Stimulated activated CD4-positive, alpha-beta T cell treated with anti-CD3 and anti-CD28 coated beads, Interleukin-2, amount 100 ng/mL, for 24 hours (primary cell): ENCODE results near the gene C1orf226.
"Not testable (repeated sequence)": the region's sequence is repeated elsewhere in the genome, so short reads cannot be mapped to it uniquely, and the experiment has no call there.

Experiments
- DNase-seq, 2 donors: peaks; one replicate each; pipeline ENCODE4 v3.0.0-alpha.2; 2020

The C1orf226 gene

GRCh38 chr1:162381383-162381782 is at the start of gene C1orf226:
C1orf226 (plus strand) TSS chr1:162381728; CDS start chr1:162381902, 174 bp downstream.
- DNase-seq, result no peak

- DNase-seq, result no peak
These were observed 47.5 kb upstream of the C1orf226 start for GRCh38 chr1:162333991-162334390.

GRCh38 chr1:162335126-162335525 is 46.4 kb upstream of the C1orf226 start:
- no peak for DNase-seq

GRCh38 chr1:162336621-162337285 is 44.8 kb upstream of the C1orf226 start:
- no peak for DNase-seq

- DNase-seq, result no peak
These were observed 39.0 kb upstream of the C1orf226 start for GRCh38 chr1:162342452-162342983.

- no peak for DNase-seq
These were observed 38.1 kb upstream of the C1orf226 start for GRCh38 chr1:162343470-162343869.

- DNase-seq, result no peak
These were observed 34.2 kb upstream of the C1orf226 start for GRCh38 chr1:162347281-162347680.

- no peak for DNase-seq
These were observed 31.7 kb upstream of the C1orf226 start for GRCh38 chr1:162349635-162350330.

GRCh38 chr1:162351246-162351842 is 30.2 kb upstream of the C1orf226 start:
- no peak for DNase-seq

- not testable (repeated sequence) for DNase-seq
These were observed 29.7 kb upstream of the C1orf226 start for GRCh38 chr1:162351874-162352273.

- no peak for DNase-seq
These were observed 28.4 kb upstream of the C1orf226 start for GRCh38 chr1:162353078-162353477.

GRCh38 chr1:162353702-162354101 is 27.8 kb upstream of the C1orf226 start:
- DNase-seq, result no peak

- no peak for DNase-seq
These were observed 23.8 kb upstream of the C1orf226 start for GRCh38 chr1:162357681-162358266.

- DNase-seq, result no peak
These were observed 22.6 kb upstream of the C1orf226 start for GRCh38 chr1:162358928-162359327.

GRCh38 chr1:162359523-162360236 is 21.8 kb upstream of the C1orf226 start:
- DNase-seq, result no peak

GRCh38 chr1:162360237-162360873 is 21.2 kb upstream of the C1orf226 start:
- no peak for DNase-seq

GRCh38 chr1:162360874-162361260 is 20.7 kb upstream of the C1orf226 start:
- no peak for DNase-seq

- DNase-seq, result no peak
These were observed 20.2 kb upstream of the C1orf226 start for GRCh38 chr1:162361349-162361748.

GRCh38 chr1:162363823-162364222 is 17.7 kb upstream of the C1orf226 start:
- DNase-seq, result no peak

- DNase-seq, result no peak
These were observed 17.0 kb upstream of the C1orf226 start for GRCh38 chr1:162364498-162364897.

- no peak for DNase-seq
These were observed 16.1 kb upstream of the C1orf226 start for GRCh38 chr1:162365284-162366020.

- no peak for DNase-seq
These were observed 15.4 kb upstream of the C1orf226 start for GRCh38 chr1:162366149-162366548.
